ENCODE data around the gene SLC44A5. TPM values are rescaled to one million over a fixed set of nuclear protein-coding genes. Genes with fewer than 3 reads are reported as not detected.

Gene SLC44A5
- total RNA-seq, 4 donors from 2014 or later, result 0.25 to 0.37 (median 0.34) TPM

GRCh38 chr1:75461808-75462325 lies 149.0 kb downstream of the SLC44A5 start:
- ATAC-seq (ENCODE audit: low FRiP score), result no peak
- no peak for DNase-seq (ENCODE audit: low spot score)
- TF ChIP-seq, protein P1, sequence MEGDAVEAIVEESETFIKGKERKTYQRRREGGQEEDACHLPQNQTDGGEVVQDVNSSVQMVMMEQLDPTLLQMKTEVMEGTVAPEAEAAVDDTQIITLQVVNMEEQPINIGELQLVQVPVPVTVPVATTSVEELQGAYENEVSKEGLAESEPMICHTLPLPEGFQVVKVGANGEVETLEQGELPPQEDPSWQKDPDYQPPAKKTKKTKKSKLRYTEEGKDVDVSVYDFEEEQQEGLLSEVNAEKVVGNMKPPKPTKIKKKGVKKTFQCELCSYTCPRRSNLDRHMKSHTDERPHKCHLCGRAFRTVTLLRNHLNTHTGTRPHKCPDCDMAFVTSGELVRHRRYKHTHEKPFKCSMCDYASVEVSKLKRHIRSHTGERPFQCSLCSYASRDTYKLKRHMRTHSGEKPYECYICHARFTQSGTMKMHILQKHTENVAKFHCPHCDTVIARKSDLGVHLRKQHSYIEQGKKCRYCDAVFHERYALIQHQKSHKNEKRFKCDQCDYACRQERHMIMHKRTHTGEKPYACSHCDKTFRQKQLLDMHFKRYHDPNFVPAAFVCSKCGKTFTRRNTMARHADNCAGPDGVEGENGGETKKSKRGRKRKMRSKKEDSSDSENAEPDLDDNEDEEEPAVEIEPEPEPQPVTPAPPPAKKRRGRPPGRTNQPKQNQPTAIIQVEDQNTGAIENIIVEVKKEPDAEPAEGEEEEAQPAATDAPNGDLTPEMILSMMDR (IDR thresholded peaks at IDR 0.05), result no peak

DNA sequence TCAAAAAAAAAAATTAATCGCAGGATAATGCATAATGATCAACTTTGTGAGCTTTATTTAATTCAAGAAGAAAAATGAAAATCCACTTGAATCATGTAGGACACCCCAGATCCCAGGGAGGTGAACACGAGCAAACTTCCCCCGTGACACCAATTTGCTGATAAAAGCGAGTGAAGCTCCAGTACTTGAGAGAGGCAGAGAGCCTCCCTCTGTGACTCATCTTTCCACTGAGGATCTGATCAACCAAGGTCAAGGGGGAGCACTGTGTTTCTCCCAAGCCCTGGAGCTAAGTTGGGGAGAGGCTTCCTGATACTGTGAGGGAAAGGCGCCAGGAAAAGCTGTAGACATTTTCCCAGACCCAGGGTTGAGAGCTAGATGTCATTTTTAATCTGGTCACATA lies 160.9 kb downstream of the SLC44A5 start:
- TF ChIP-seq, protein P1 (IDR thresholded peaks at IDR 0.05), result no peak
- DNase-seq (ENCODE audit: low spot score) (no peak), ATAC-seq (ENCODE audit: low FRiP score) (no peak)

DNA sequence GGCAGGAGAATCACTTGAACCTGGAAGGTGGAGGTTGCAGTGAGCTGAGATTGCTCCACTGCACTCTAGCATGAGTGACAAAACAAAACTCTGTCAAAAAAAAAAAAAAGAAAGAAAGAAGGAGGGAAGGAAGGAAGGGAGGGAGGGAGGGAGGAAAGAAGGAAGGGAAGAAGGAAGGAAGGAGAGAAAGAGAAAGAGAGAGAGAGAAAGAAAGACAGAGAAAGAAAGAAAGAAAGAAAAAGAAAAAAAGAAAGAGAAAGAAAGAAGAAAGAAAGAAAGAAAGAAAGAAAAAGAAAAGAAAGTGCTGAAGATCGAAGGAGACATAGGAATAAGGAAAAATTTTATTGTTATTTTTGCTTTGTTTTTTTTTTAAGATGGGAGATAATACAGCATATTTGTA lies 166.7 kb downstream of the SLC44A5 start:
- ATAC-seq (ENCODE audit: low FRiP score) (no peak), DNase-seq (ENCODE audit: low spot score) (no peak)

DNA sequence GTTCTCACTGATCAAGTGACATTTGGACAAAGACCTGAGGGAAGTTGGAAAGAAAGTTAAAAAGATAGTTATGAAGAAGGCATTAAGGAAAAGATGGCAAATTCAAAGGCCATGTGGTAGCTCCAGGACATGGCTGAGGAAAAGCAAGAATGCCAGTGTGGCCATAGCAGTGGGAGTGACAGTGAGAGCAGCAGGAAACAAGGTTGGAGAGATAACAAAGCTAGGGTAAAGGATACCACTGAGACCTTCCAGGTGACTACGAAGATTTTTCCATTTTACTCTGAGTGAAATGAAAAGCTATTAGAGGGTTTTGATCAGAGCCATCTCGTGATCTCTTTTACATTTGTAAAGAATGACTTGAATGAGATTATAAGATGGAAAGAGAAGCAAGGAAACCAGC lies 170.6 kb downstream of the SLC44A5 start:
- DNase-seq (ENCODE audit: low spot score), result no peak
- TF ChIP-seq, protein P1 (IDR thresholded peaks at IDR 0.05), result no peak
- ATAC-seq (ENCODE audit: low FRiP score), result no peak

More for the DNA sequence above, 166.7 kb downstream of the SLC44A5 start:
- TF ChIP-seq, protein P1 (IDR thresholded peaks at IDR 0.05), result no peak

GRCh38 chr1:75438355-75438754 lies 172.6 kb downstream of the SLC44A5 start:
- DNase-seq (ENCODE audit: low spot score) (no peak), ATAC-seq (ENCODE audit: low FRiP score) (no peak)
- TF ChIP-seq, protein P1 (IDR thresholded peaks at IDR 0.05), result no peak

DNA sequence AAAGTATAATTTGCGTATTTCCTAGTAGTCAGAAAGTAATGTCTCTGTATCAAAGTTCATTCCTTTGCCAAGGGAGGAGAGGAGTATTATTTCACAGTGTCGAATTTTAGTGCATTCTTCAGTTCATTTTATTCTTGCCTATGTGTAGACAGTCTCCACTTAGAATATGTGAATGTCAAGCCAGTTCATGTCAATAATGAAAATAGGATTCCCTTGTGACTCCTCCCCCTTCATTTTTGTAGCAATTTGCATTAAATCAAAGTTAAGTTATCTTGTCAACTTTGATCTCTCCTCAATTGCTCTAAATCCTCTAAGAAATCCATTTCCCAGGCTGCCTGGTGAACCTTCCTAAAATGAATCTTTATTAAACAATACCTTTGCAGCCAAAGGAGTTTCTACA lies 179.1 kb downstream of the SLC44A5 start:
- ATAC-seq (ENCODE audit: low FRiP score) (no peak), DNase-seq (ENCODE audit: low spot score) (no peak)
- TF ChIP-seq, protein P1 (IDR thresholded peaks at IDR 0.05), result no peak

- TF ChIP-seq, protein P1 (IDR thresholded peaks at IDR 0.05), result no peak
- DNase-seq (ENCODE audit: low spot score) (no peak), ATAC-seq (ENCODE audit: low FRiP score) (no peak)
Observed at GRCh38 chr1:75430526-75430925, 180.4 kb downstream of the SLC44A5 start.

All from omental fat pad (tissue), 4 donors.